HG02973 (cell line): ENCODE results near the gene TNFRSF21.

Source experiments
- ATAC-seq: cut with Tn5 transposase; IDR thresholded peaks from one replicate; pipeline ENCODE4 v1.9.1; 2021; ENCODE audit warnings: moderate library complexity; ENCODE audit not compliant: unreplicated experiment

The TNFRSF21 gene

DNA sequence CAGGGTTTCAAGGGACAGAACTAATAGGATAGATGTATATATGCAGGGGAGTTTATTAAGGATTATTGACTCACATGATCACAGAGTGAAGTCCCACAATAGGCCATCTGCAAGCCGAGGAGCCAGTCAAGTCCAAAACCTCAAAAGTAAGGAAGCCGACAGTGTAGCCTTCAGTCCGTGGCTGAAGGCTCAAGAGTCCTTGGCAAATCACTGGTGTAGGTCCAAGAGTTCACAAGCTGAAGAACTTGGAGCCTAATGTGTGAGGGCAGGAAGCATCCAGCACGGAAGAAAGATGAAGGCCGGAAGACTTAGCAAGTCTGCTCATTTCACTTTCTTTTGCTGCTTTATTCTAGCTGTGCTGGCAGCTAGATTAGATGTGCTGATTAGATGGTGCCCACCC is 128.0 kb downstream of the TNFRSF21 start:
- ATAC-seq, result no peak
